Gastrocnemius medialis (tissue), 4 donors: ENCODE results near the gene SUMO3.

Source experiments
- CTCF ChIP-seq, 5 experiments: fragments of 450-650 bp in 3 of 5; fragments of 200-600 bp in 2 of 5; sonication (generic) in 2 of 5; IDR thresholded peaks in 4 of 5; conservative IDR thresholded peaks in 1 of 5; 1 replicate in 4 of 5; 2 replicates in 1 of 5; pipeline ENCODE4 v1.5.1; 2016 to 2019; ENCODE audit warnings: antibody characterized with exemption in 5 of 5, mild to moderate bottlenecking in 3 of 5, moderate library complexity in 3 of 5
- POLR2A ChIP-seq, 2 donors: fragments of 450-650 bp; IDR thresholded peaks; one replicate each; pipeline ENCODE4 v1.6.1; 2017; ENCODE audit warnings: antibody characterized with exemption in 2 of 2, mild to moderate bottlenecking in 2 of 2, moderate library complexity in 2 of 2

- TF ChIP-seq POLR2A (IDR thresholded peaks at IDR 0.05) (no peak), CTCF (IDR thresholded peaks at IDR 0.05 in 4 of 5, conservative IDR thresholded peaks at IDR 0.05 in 1 of 5) (no peak)
Measured at GRCh38 chr21:44802396-44803153, 15.3 kb downstream of the SUMO3 start.
